Stimulated activated CD8-positive, alpha-beta memory T cell treated with anti-CD3 and anti-CD28 coated beads, Interleukin-12 subunit alpha, Interleukin-12 subunit beta, amount 100 ng/mL, for 24 hours (primary cell): ENCODE results near the gene RBM43.
"Not testable (repeated sequence)": the region's sequence is repeated elsewhere in the genome, so short reads cannot be mapped to it uniquely, and the experiment has no call there.

Experiments
- DNase-seq: peaks from one replicate; pipeline ENCODE4 v3.0.0-alpha.2; 2020; ENCODE audit errors: extremely low read depth

The RBM43 gene

GRCh38 chr2:151268085-151268484 is 6.4 kb upstream of the RBM43 start:
- no peak for DNase-seq

GRCh38 chr2:151267537-151267936 is 5.9 kb upstream of the RBM43 start:
- DNase-seq = no peak

GRCh38 chr2:151265991-151266390 is 4.3 kb upstream of the RBM43 start:
- DNase-seq = no peak

GRCh38 chr2:151264157-151264825 is 2.6 kb upstream of the RBM43 start:
- no peak for DNase-seq

GRCh38 chr2:151262629-151263028 is 966 bp upstream of the RBM43 start:
- DNase-seq = no peak

- no peak for DNase-seq
These were observed 271 bp upstream of the RBM43 start for GRCh38 chr2:151261977-151262291.

GRCh38 chr2:151260573-151261230 is 961 bp downstream of the RBM43 start:
- DNase-seq = no peak

GRCh38 chr2:151258121-151258520 is 3.5 kb downstream of the RBM43 start:
- DNase-seq = no peak

- DNase-seq = no peak
These were observed 9.0 kb downstream of the RBM43 start for GRCh38 chr2:151252646-151253045.

- DNase-seq = no peak
These were observed 10.7 kb downstream of the RBM43 start for GRCh38 chr2:151251012-151251411.

- DNase-seq = no peak
These were observed 14.2 kb downstream of the RBM43 start for GRCh38 chr2:151247432-151247831.

- no peak for DNase-seq
These were observed 15.5 kb downstream of the RBM43 start for GRCh38 chr2:151246152-151246551.

GRCh38 chr2:151243468-151243867 is 18.2 kb downstream of the RBM43 start:
- DNase-seq = no peak

- DNase-seq = no peak
These were observed 20.4 kb downstream of the RBM43 start for GRCh38 chr2:151241224-151241623.

- no peak for DNase-seq
These were observed 21.2 kb downstream of the RBM43 start for GRCh38 chr2:151240433-151240832.

GRCh38 chr2:151239624-151240023 is 22.0 kb downstream of the RBM43 start:
- no peak for DNase-seq

- DNase-seq = no peak
These were observed 22.9 kb downstream of the RBM43 start for GRCh38 chr2:151238527-151239487.

- no peak for DNase-seq
These were observed 24.1 kb downstream of the RBM43 start for GRCh38 chr2:151237422-151238025.

GRCh38 chr2:151233760-151234159 is 27.9 kb downstream of the RBM43 start:
- not testable (repeated sequence) for DNase-seq

GRCh38 chr2:151233288-151233687 is 28.4 kb downstream of the RBM43 start:
- not testable (repeated sequence) for DNase-seq

- no peak for DNase-seq
These were observed 31.0 kb downstream of the RBM43 start for GRCh38 chr2:151230627-151231140.
